NB4 (cell line): Measurements from ENCODE around the gene LRRC14B.

ENCODE experiments used
- TF ChIP-seq, protein P1 (sequence below): IDR thresholded peaks from one replicate; pipeline ENCODE4 v1.5.1; 2012; ENCODE audit warnings: low read depth, low read length
- TF ChIP-seq, protein P2 (sequence below): IDR thresholded peaks from 2 replicates; pipeline ENCODE4 v1.6.1; 2011; ENCODE audit warnings: low read depth, low read length

DNA sequence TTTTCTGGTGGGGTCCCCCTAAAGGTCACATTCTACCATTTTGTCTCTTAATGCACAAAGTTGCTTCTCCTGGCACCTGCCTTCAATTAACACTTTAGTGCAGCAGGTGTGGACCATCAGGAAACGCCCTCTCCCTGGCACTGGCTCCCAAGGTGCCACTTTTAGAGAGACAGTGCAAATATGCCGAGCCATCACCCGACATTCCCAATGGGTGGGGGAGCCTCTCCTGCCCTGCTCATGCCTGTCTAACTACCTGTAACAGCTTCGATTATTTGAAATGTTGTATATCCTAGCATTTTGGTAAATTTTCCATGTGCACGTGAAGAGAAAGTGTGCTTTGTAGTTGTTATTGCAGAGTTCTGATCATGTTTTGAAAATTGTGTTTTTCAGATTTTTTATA, 13.2 kb upstream of the LRRC14B start:
- TF ChIP-seq, protein P1, sequence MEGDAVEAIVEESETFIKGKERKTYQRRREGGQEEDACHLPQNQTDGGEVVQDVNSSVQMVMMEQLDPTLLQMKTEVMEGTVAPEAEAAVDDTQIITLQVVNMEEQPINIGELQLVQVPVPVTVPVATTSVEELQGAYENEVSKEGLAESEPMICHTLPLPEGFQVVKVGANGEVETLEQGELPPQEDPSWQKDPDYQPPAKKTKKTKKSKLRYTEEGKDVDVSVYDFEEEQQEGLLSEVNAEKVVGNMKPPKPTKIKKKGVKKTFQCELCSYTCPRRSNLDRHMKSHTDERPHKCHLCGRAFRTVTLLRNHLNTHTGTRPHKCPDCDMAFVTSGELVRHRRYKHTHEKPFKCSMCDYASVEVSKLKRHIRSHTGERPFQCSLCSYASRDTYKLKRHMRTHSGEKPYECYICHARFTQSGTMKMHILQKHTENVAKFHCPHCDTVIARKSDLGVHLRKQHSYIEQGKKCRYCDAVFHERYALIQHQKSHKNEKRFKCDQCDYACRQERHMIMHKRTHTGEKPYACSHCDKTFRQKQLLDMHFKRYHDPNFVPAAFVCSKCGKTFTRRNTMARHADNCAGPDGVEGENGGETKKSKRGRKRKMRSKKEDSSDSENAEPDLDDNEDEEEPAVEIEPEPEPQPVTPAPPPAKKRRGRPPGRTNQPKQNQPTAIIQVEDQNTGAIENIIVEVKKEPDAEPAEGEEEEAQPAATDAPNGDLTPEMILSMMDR = no peak
- TF ChIP-seq, protein P2, sequence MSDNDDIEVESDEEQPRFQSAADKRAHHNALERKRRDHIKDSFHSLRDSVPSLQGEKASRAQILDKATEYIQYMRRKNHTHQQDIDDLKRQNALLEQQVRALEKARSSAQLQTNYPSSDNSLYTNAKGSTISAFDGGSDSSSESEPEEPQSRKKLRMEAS = no peak
